H9 (cell line): Measurements from ENCODE around the gene MYCBP2. TPM values are rescaled to one million over a fixed set of nuclear protein-coding genes. Genes with fewer than 3 reads are reported as not detected.

Experiments used
- DNase-seq: peaks from one replicate; pipeline ENCODE4 v3.0.0-alpha.2; 2017
- H2AFZ ChIP-seq: one replicate; pipeline ENCODE4 v1.6.1; 2013; ENCODE audit warnings: mild to moderate bottlenecking, low read length, control low read depth, moderate library complexity
- H2AK5ac ChIP-seq: 2 replicates; pipeline ENCODE4 v1.6.1; 2013; ENCODE audit warnings: low read length, control low read depth, mixed read lengths; ENCODE audit not compliant: insufficient read length
- H2BK120ac ChIP-seq: one replicate; pipeline ENCODE4 v1.6.1; 2013; ENCODE audit warnings: low read depth, mild to moderate bottlenecking, low read length, control low read depth, inconsistent platforms; ENCODE audit not compliant: poor library complexity, severe bottlenecking
- H2BK12ac ChIP-seq: 2 replicates; pipeline ENCODE4 v1.6.1; 2013; ENCODE audit warnings: low read length, control low read depth, mixed read lengths, low read depth; ENCODE audit not compliant: insufficient read length
- H2BK15ac ChIP-seq: 2 replicates; pipeline ENCODE4 v1.6.1; 2013; ENCODE audit warnings: low read depth, low read length, control low read depth
- H2BK20ac ChIP-seq: one replicate; pipeline ENCODE4 v1.6.1; 2013; ENCODE audit warnings: low read depth, mild to moderate bottlenecking, low read length, control low read depth, inconsistent platforms; ENCODE audit not compliant: poor library complexity, severe bottlenecking
- H2BK5ac ChIP-seq: 2 replicates; pipeline ENCODE4 v1.6.1; 2013; ENCODE audit warnings: low read length, control low read depth, mixed read lengths; ENCODE audit not compliant: insufficient read length
- H3K14ac ChIP-seq: 2 replicates; pipeline ENCODE4 v1.6.1; 2013; ENCODE audit warnings: low read length, control low read depth; ENCODE audit not compliant: insufficient read depth
- H3K18ac ChIP-seq: 2 replicates; pipeline ENCODE4 v1.6.1; 2013; ENCODE audit warnings: low read depth, mild to moderate bottlenecking, mixed read lengths, low read length, control low read depth; ENCODE audit not compliant: insufficient read length
- H3K23ac ChIP-seq: 2 replicates; pipeline ENCODE4 v1.6.1; 2013; ENCODE audit warnings: low read length, control low read depth, mixed read lengths, low read depth; ENCODE audit not compliant: insufficient read length
- H3K23me2 ChIP-seq: 2 replicates; pipeline ENCODE4 v1.6.1; 2013; ENCODE audit warnings: low read depth, mild to moderate bottlenecking, mixed read lengths, low read length, control low read depth; ENCODE audit not compliant: insufficient read length, poor library complexity, severe bottlenecking
- H3K27ac ChIP-seq: 2 replicates; pipeline ENCODE4 v1.5.1; 2013; ENCODE audit warnings: low read length, control low read depth, mixed read lengths, low read depth; ENCODE audit not compliant: insufficient read length
- H3K27me3 ChIP-seq: 2 replicates; pipeline ENCODE4 v1.6.1; 2013; ENCODE audit warnings: low read length, control low read depth, inconsistent platforms; ENCODE audit not compliant: insufficient read depth
- H3K4ac ChIP-seq: 2 replicates; pipeline ENCODE4 v1.6.1; 2013; ENCODE audit warnings: low read depth, mild to moderate bottlenecking, control low read depth, inconsistent platforms, low read length, moderate library complexity
- H3K4me1 ChIP-seq: 2 replicates; pipeline ENCODE4 v1.6.1; 2013; ENCODE audit warnings: low read length, control low read depth, inconsistent platforms; ENCODE audit not compliant: insufficient read depth
- H3K4me2 ChIP-seq: 2 replicates; pipeline ENCODE4 v1.6.1; 2013; ENCODE audit warnings: low read length, control low read depth, mixed read lengths; ENCODE audit not compliant: insufficient read length, insufficient read depth
- H3K56ac ChIP-seq: 2 replicates; pipeline ENCODE4 v1.6.1; 2013; ENCODE audit warnings: low read depth, mild to moderate bottlenecking, mixed read lengths, low read length, control low read depth; ENCODE audit not compliant: insufficient read length
- H3K79me1 ChIP-seq: 2 replicates; pipeline ENCODE4 v1.6.1; 2013; ENCODE audit warnings: low read depth, mild to moderate bottlenecking, moderate library complexity, low read length, control low read depth, inconsistent platforms; ENCODE audit not compliant: insufficient read depth, poor library complexity, severe bottlenecking
- H3K79me2 ChIP-seq: 2 replicates; pipeline ENCODE4 v1.6.1; 2013; ENCODE audit warnings: low read length, control low read depth, inconsistent platforms; ENCODE audit not compliant: insufficient read depth
- H3K9ac ChIP-seq: 2 replicates; pipeline ENCODE4 v1.6.1; 2013; ENCODE audit warnings: low read length, control low read depth, mixed read lengths; ENCODE audit not compliant: insufficient read length; ENCODE audit errors: extremely low read depth
- H3K9me3 ChIP-seq: one replicate; pipeline ENCODE4 v1.6.1; 2013; ENCODE audit warnings: low read depth, low read length, inconsistent platforms; ENCODE audit not compliant: control insufficient read depth
- H3T11ph ChIP-seq: one replicate; pipeline ENCODE4 v1.6.1; 2013; ENCODE audit warnings: mild to moderate bottlenecking, low read length, control low read depth, inconsistent platforms
- H4K20me1 ChIP-seq: one replicate; pipeline ENCODE4 v1.6.1; 2013; ENCODE audit not compliant: control insufficient read depth, insufficient read length, insufficient read depth
- H4K5ac ChIP-seq: 2 replicates; pipeline ENCODE4 v1.6.1; 2013; ENCODE audit warnings: low read depth, mild to moderate bottlenecking, mixed read lengths, low read length, control low read depth; ENCODE audit not compliant: insufficient read length
- H4K8ac ChIP-seq: replicated peaks from 2 replicates; pipeline ENCODE4 v1.6.1; 2013; ENCODE audit warnings: low read length, control low read depth, mixed read lengths, low read depth; ENCODE audit not compliant: insufficient read length
- H4K91ac ChIP-seq: 2 replicates; pipeline ENCODE4 v1.6.1; 2013; ENCODE audit warnings: low read depth, mild to moderate bottlenecking, moderate library complexity, mixed read lengths, low read length, control low read depth; ENCODE audit not compliant: insufficient read length
- H3K27ac Mint-ChIP-seq, 3 experiments: 2 replicates in 2 of 3; 3 replicates in 1 of 3; pipeline ENCODE4 v1.8.0; 2020 to 2021; ENCODE audit warnings: mixed read lengths in 3 of 3, mild to moderate bottlenecking in 1 of 3, moderate library complexity in 1 of 3
- H3K27me3 Mint-ChIP-seq: 2 replicates; pipeline ENCODE4 v1.8.0; 2021; ENCODE audit warnings: low read depth, mild to moderate bottlenecking, moderate library complexity, mixed read lengths
- H3K36me3 Mint-ChIP-seq, 3 experiments: 2 replicates in 2 of 3; 3 replicates in 1 of 3; pipeline ENCODE4 v1.8.0; 2020 to 2021; ENCODE audit warnings: low read depth in 3 of 3, mixed read lengths in 3 of 3; ENCODE audit not compliant: insufficient read depth in 1 of 3
- H3K4me1 Mint-ChIP-seq, 2 experiments: 2 replicates each; pipeline ENCODE4 v1.8.0; 2020; ENCODE audit warnings: mixed read lengths in 2 of 2
- H3K4me3 Mint-ChIP-seq, 2 experiments: 2 replicates in 1 of 2; 3 replicates in 1 of 2; pipeline ENCODE4 v1.8.0; 2020 to 2021; ENCODE audit warnings: mild to moderate bottlenecking in 2 of 2, mixed read lengths in 2 of 2, moderate library complexity in 1 of 2
- H3K9me3 Mint-ChIP-seq, 2 experiments: 2 replicates in 1 of 2; 3 replicates in 1 of 2; pipeline ENCODE4 v1.8.0; 2020; ENCODE audit warnings: mild to moderate bottlenecking in 2 of 2, mixed read lengths in 2 of 2, moderate library complexity in 1 of 2
- WGBS: extraction: QIAGEN DNeasy Blood & Tissue Kit; methylation state at CpG from one replicate; pipeline ENCODE4 v1.1.7; 2013; ENCODE audit warnings: missing lambda C conversion rate, low lambda C conversion rate, mixed read lengths; ENCODE audit not compliant: insufficient read length; ENCODE audit errors: extremely low coverage; 5-methylcytosine and 5-hydroxymethylcytosine counted together
- total RNA-seq: library from RNA; stranded (reverse); gene quantifications from 2 replicates; pipeline ENCODE4 v1.2.1, GENCODE V29; 2021
- TF ChIP-seq, protein P1 (sequence below): fragments of 200-600 bp; sonication (generic); conservative IDR thresholded peaks from 3 replicates; pipeline ENCODE4 v1.8.0; 2021; ENCODE audit warnings: antibody characterized with exemption, mild to moderate bottlenecking

Gene MYCBP2
- total RNA-seq, 1 experiment from 2014 or later = 32.0 TPM

DNA sequence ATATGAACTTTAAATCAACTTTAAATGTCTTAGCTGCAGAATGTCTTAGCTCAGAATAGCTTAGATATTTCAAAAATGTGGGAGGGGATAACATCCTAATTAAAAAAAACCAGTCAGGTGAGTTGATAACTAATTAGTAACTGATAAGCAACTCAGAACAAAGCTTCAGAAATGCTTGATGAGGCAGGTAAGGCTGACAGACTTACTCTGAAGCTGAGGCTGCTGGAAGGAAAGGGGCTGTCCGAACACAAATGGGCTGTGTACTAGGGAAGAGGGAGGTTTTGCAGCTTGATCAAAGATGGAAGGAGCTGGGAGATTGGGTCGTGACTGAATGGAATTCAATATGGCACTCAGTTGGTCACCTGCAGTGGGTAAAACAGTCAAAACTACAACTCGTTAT, 208.8 kb downstream of the MYCBP2 start:
- Histone ChIP-seq H3K4me2 (no peak overlapping the region), H3K79me2 (no peaks in the 10 kb centered on the region), H3K4me1 (peaks cover 2% of the 10 kb centered on the region; the same call in 1 of the 2 replicates), H3K79me1 (no peaks in the 10 kb centered on the region), H2AK5ac (no peak overlapping the region), H4K8ac (no peak overlapping the region), H3K4ac (no peak overlapping the region), H4K5ac (no peak overlapping the region), H3K27me3 (no peaks in the 10 kb centered on the region), H2BK20ac (no peak overlapping the region), H2AFZ (no peak overlapping the region), H2BK5ac (no peak overlapping the region), H2BK120ac (no peak overlapping the region), H3K18ac (no peak overlapping the region), H4K20me1 (no peaks in the 10 kb centered on the region), H2BK12ac (no peak overlapping the region), H3K23me2 (no peaks in the 10 kb centered on the region), H4K91ac (no peak overlapping the region), H3K56ac (no peak overlapping the region), H3K9me3 (no peaks in the 10 kb centered on the region), H3T11ph (no peak overlapping the region), H3K14ac (no peak overlapping the region), H3K9ac (no peak overlapping the region), H2BK15ac (no peak overlapping the region), H3K27ac (peak overlapping the region; percentile 14), H3K23ac (no peak overlapping the region)
- Mint-ChIP-seq H3K4me3 (no peak overlapping the region), H3K36me3 (no peaks in the 10 kb centered on the region), H3K4me1 (peaks cover 25 to 29% of the 10 kb centered on the region in 2 experiments), H3K9me3 (no peaks in the 10 kb centered on the region), H3K27me3 (no peaks in the 10 kb centered on the region), H3K27ac (peak overlapping the region; percentile 4 to 86 (median 51); a peak in 5 of 7 replicates)
- WGBS = no CpG with 5 or more reads among the region's 3 CpGs
- peak; percentile 32 for DNase-seq
- TF ChIP-seq, protein P1, sequence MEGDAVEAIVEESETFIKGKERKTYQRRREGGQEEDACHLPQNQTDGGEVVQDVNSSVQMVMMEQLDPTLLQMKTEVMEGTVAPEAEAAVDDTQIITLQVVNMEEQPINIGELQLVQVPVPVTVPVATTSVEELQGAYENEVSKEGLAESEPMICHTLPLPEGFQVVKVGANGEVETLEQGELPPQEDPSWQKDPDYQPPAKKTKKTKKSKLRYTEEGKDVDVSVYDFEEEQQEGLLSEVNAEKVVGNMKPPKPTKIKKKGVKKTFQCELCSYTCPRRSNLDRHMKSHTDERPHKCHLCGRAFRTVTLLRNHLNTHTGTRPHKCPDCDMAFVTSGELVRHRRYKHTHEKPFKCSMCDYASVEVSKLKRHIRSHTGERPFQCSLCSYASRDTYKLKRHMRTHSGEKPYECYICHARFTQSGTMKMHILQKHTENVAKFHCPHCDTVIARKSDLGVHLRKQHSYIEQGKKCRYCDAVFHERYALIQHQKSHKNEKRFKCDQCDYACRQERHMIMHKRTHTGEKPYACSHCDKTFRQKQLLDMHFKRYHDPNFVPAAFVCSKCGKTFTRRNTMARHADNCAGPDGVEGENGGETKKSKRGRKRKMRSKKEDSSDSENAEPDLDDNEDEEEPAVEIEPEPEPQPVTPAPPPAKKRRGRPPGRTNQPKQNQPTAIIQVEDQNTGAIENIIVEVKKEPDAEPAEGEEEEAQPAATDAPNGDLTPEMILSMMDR = no peak
